ENCODE measurements around the gene GLMN. TPM values are rescaled to one million over a fixed set of nuclear protein-coding genes. Genes with fewer than 3 reads are reported as not detected.
"Not testable (repeated sequence)": the region's sequence is repeated elsewhere in the genome, so short reads cannot be mapped to it uniquely, and the experiment has no call there.

Gene GLMN
- total and polyA plus RNA-seq, 9 donors, result 4.7 to 14.6 (median 9.7) TPM

GRCh38 chr1:92291372-92291999 lies 7.3 kb downstream of the GLMN start:
- WGBS, 3 donors, result 7 to 13% (median 8%) methylated on average over 3 of the region's 3 CpGs
- Histone ChIP-seq H3K27me3 (no peaks in the 10 kb centered on the region), H3K4me3 (no peak overlapping the region), H3K27ac (no peak overlapping the region), H3K36me3 (no peaks in the 10 kb centered on the region), H3K9me3 (no peaks in the 10 kb centered on the region), H3K4me1 (ENCODE audit: insufficient read depth) (no peaks in the 10 kb centered on the region)
- TF ChIP-seq EP300 (IDR thresholded peaks at IDR 0.05) (no peak), CTCF (IDR thresholded peaks at IDR 0.05) (peak in 2 of 3 donors; percentile 26 to 45)
- intact Hi-C loops (cut with DNase I), result loop anchor here in 3 of 4 donors (10.0 kb wide), 3 partner anchors 367 to 1007 kb away; partner anchors contain the start of gene CDC7 (in 2 of the 3)
- DNase-seq, result no peak

- 97 to 98% (median 98%) methylated on average over 2 of the region's 2 CpGs for WGBS, 3 donors
- H3K4me3 ChIP-seq; H3K9me3 ChIP-seq; H3K27me3 ChIP-seq; DNase-seq; intact Hi-C loops (cut with DNase I); H3K4me1 ChIP-seq (ENCODE audit: insufficient read depth); H3K27ac ChIP-seq; H3K36me3 ChIP-seq: not testable (repeated sequence)
Observed at GRCh38 chr1:92281411-92281810, 17.4 kb downstream of the GLMN start.

GRCh38 chr1:92279781-92280180 lies 19.0 kb downstream of the GLMN start:
- H3K4me3 ChIP-seq; intact Hi-C loops (cut with DNase I); H3K27ac ChIP-seq; H3K27me3 ChIP-seq; H3K9me3 ChIP-seq; H3K4me1 ChIP-seq (ENCODE audit: insufficient read depth); H3K36me3 ChIP-seq; DNase-seq: not testable (repeated sequence)
- WGBS, 3 donors, result 95 to 98% (median 97%) methylated on average over 15 of the region's 15 CpGs

- Histone ChIP-seq H3K4me3 (no peak overlapping the region), H3K36me3 (no peaks in the 10 kb centered on the region), H3K4me1 (ENCODE audit: insufficient read depth) (no peaks in the 10 kb centered on the region), H3K9me3 (no peaks in the 10 kb centered on the region), H3K27me3 (no peaks in the 10 kb centered on the region), H3K27ac (no peak overlapping the region)
- TF ChIP-seq POLR2A (IDR thresholded peaks at IDR 0.05) (no peak), CTCF (IDR thresholded peaks at IDR 0.05) (no peak), EP300 (IDR thresholded peaks at IDR 0.05) (no peak)
- intact Hi-C loops (cut with DNase I), result no loop called here
- 94 to 95% (median 95%) methylated on average over 4 of the region's 4 CpGs for WGBS, 3 donors
- no peak for DNase-seq
Observed at GRCh38 chr1:92277105-92277723, 21.6 kb downstream of the GLMN start.

- Histone ChIP-seq H3K4me1 (ENCODE audit: insufficient read depth) (no peaks in the 10 kb centered on the region), H3K27me3 (no peaks in the 10 kb centered on the region), H3K36me3 (no peaks in the 10 kb centered on the region), H3K9me3 (no peaks in the 10 kb centered on the region), H3K4me3 (no peak overlapping the region), H3K27ac (no peak overlapping the region)
- TF ChIP-seq EP300 (IDR thresholded peaks at IDR 0.05), result no peak
- TF ChIP-seq CTCF (IDR thresholded peaks at IDR 0.05), result no peak
- TF ChIP-seq POLR2A (IDR thresholded peaks at IDR 0.05), result no peak
- 96 to 99% (median 98%) methylated on average over 3 of the region's 3 CpGs for WGBS, 3 donors
- intact Hi-C loops (cut with DNase I), result no loop called here
- no peak for DNase-seq
Observed at GRCh38 chr1:92276082-92276481, 22.7 kb downstream of the GLMN start.

Data from ovary (tissue), 9 donors.